ENCODE results near the gene CCDC88B.

Gene CCDC88B

DNA sequence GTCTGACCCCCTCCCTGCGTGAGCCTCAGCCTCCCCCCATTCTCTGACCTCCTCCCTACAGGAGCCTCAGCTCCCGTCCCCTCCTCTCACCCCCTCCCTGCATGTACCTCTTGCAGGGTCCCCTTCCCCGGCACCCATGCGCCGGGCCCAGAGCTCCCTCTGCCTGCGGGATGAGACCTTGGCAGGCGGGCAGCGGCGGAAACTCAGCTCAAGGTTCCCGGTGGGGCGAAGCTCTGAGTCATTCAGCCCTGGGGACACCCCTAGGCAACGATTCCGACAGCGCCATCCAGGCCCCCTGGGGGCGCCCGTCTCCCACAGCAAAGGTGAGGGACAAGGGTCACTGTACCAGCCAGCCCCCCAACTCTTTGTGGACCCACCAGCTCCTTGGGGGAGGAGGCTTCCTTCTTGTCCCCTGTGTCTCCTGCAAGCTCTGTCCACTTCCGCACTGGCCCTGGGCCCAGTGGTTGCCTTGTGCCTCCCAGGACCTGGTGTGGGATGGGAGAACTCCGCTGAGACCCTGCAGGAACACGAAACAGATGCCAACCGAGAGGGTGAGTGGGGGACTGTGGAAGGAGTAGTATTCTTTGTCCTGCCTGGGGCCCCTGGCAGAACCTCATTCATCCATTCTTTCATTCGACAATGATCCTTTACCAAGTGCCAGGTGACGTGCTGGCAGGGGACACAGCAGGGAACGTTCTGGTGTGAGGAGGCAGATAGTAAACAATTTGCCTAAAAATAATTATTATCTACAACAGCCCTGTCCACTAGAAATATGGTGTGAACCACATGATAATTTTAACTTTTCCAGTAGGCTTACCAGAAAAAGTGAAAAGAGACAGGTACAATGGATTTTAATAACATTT lies 15.3 kb downstream of the CCDC88B start (continued):
- TF ChIP-seq ZNF175 (tag by site-specific recombination; IDR thresholded peaks at IDR 0.05): no peak
- TF ChIP-seq, protein P1, sequence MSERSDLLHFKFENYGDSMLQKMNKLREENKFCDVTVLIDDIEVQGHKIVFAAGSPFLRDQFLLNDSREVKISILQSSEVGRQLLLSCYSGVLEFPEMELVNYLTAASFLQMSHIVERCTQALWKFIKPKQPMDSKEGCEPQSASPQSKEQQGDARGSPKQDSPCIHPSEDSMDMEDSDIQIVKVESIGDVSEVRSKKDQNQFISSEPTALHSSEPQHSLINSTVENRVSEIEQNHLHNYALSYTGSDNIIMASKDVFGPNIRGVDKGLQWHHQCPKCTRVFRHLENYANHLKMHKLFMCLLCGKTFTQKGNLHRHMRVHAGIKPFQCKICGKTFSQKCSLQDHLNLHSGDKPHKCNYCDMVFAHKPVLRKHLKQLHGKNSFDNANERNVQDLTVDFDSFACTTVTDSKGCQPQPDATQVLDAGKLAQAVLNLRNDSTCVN (tag by site-specific recombination; optimal IDR thresholded peaks at IDR 0.05): no peak
- TF ChIP-seq HOXC10 (CRISPR knock-in tag; IDR thresholded peaks at IDR 0.05): no peak
- no peak for TF ChIP-seq BCL11A (tag by site-specific recombination; IDR thresholded peaks at IDR 0.05; ENCODE audit: low read depth)
- TF ChIP-seq ZNF324 (tag by site-specific recombination; IDR thresholded peaks at IDR 0.05): no peak
- TF ChIP-seq ZNF785 (tag by site-specific recombination; IDR thresholded peaks at IDR 0.05): no peak
- TF ChIP-seq, protein P2, sequence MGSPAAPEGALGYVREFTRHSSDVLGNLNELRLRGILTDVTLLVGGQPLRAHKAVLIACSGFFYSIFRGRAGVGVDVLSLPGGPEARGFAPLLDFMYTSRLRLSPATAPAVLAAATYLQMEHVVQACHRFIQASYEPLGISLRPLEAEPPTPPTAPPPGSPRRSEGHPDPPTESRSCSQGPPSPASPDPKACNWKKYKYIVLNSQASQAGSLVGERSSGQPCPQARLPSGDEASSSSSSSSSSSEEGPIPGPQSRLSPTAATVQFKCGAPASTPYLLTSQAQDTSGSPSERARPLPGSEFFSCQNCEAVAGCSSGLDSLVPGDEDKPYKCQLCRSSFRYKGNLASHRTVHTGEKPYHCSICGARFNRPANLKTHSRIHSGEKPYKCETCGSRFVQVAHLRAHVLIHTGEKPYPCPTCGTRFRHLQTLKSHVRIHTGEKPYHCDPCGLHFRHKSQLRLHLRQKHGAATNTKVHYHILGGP (tag by site-specific recombination; IDR thresholded peaks at IDR 0.05): no peak
- TF ChIP-seq ZNF366 (tag by site-specific recombination; conservative IDR thresholded peaks at IDR 0.05): no peak
- TF ChIP-seq KLF8 (tag by site-specific recombination; IDR thresholded peaks at IDR 0.05): 0 out of 2 replicates have a peak, but pooled peaks have one; percentile 17
- TF ChIP-seq ZNF394 (tag by site-specific recombination; IDR thresholded peaks at IDR 0.05; ENCODE audit: borderline replicate concordance): no peak; the same call in 1 of the 2 replicates
- TF ChIP-seq ZNF202 (tag by site-specific recombination; IDR thresholded peaks at IDR 0.05; ENCODE audit: borderline replicate concordance): no peak
- no peak for TF ChIP-seq ZNF596 (tag by site-specific recombination; IDR thresholded peaks at IDR 0.05)
- TF ChIP-seq, protein P3, sequence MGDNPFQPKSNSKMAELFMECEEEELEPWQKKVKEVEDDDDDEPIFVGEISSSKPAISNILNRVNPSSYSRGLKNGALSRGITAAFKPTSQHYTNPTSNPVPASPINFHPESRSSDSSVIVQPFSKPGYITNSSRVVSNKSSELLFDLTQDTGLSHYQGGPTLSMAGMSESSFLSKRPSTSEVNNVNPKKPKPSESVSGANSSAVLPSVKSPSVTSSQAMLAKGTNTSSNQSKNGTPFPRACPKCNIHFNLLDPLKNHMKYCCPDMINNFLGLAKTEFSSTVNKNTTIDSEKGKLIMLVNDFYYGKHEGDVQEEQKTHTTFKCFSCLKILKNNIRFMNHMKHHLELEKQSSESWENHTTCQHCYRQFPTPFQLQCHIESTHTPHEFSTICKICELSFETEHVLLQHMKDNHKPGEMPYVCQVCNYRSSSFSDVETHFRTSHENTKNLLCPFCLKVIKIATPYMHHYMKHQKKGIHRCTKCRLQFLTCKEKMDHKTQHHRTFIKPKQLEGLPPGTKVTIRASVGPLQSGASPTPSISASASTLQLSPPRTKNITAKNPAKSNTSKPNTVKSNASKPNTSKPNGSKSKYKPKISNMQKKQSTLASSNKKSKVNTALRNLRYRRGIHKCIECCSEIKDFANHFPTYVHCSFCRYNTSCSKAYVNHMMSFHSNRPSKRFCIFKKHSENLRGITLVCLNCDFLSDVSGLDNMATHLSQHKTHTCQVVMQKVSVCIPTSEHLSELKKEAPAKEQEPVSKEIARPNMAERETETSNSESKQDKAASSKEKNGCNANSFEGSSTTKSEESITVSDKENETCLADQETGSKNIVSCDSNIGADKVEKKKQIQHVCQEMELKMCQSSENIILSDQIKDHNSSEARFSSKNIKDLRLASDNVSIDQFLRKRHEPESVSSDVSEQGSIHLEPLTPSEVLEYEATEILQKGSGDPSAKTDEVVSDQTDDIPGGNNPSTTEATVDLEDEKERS (tag by site-specific recombination; IDR thresholded peaks at IDR 0.05): no peak
- no peak for TF ChIP-seq ZNF140 (tag by site-specific recombination; IDR thresholded peaks at IDR 0.05)
- no peak; the same call in 1 of the 2 replicates for TF ChIP-seq ZNF660 (tag by site-specific recombination; IDR thresholded peaks at IDR 0.05)
- TF ChIP-seq MZF1 (tag by site-specific recombination; IDR thresholded peaks at IDR 0.05; ENCODE audit: borderline replicate concordance): no peak
- no peak for TF ChIP-seq TCF7L2 (IDR thresholded peaks at IDR 0.05; ENCODE audit: borderline replicate concordance, low read depth, low read length)
- TF ChIP-seq ZNF23 (tag by site-specific recombination; IDR thresholded peaks at IDR 0.05; ENCODE audit: borderline replicate concordance): no peak
- no peak for TF ChIP-seq ZNF416 (tag by site-specific recombination; IDR thresholded peaks at IDR 0.05)
- TF ChIP-seq ZNF423 (tag by site-specific recombination; IDR thresholded peaks at IDR 0.05): peak; percentile 90
- 0 out of 2 replicates have a peak, but pooled peaks have one; percentile 13 for TF ChIP-seq ZNF335 (tag by site-specific recombination; conservative IDR thresholded peaks at IDR 0.05)
- TF ChIP-seq ZNF626 (tag by site-specific recombination; IDR thresholded peaks at IDR 0.05): no peak
- TF ChIP-seq ZNF501 (tag by site-specific recombination; IDR thresholded peaks at IDR 0.05): 0 out of 2 replicates have a peak, but pooled peaks have one; percentile 25
- TF ChIP-seq ZEB2 (tag by site-specific recombination; IDR thresholded peaks at IDR 0.05): peak; percentile 85
- TF ChIP-seq SCRT1 (tag by site-specific recombination; IDR thresholded peaks at IDR 0.05; ENCODE audit: borderline replicate concordance): no peak
- TF ChIP-seq KLF7 (tag by site-specific recombination; IDR thresholded peaks at IDR 0.05; ENCODE audit: borderline replicate concordance): no peak
- TF ChIP-seq ZNF391 (tag by site-specific recombination; IDR thresholded peaks at IDR 0.05; ENCODE audit: borderline replicate concordance, low read depth): no peak
- no peak for TF ChIP-seq ZFP41 (tag by site-specific recombination; IDR thresholded peaks at IDR 0.05; ENCODE audit: borderline replicate concordance)
- peak; percentile 83 for TF ChIP-seq ZIC2 (tag by site-specific recombination; IDR thresholded peaks at IDR 0.05)
- TF ChIP-seq ZNF514 (tag by site-specific recombination; IDR thresholded peaks at IDR 0.05): no peak
- no peak for TF ChIP-seq ZNF302 (tag by site-specific recombination; IDR thresholded peaks at IDR 0.05; ENCODE audit: low read depth)
- TF ChIP-seq, protein P4, sequence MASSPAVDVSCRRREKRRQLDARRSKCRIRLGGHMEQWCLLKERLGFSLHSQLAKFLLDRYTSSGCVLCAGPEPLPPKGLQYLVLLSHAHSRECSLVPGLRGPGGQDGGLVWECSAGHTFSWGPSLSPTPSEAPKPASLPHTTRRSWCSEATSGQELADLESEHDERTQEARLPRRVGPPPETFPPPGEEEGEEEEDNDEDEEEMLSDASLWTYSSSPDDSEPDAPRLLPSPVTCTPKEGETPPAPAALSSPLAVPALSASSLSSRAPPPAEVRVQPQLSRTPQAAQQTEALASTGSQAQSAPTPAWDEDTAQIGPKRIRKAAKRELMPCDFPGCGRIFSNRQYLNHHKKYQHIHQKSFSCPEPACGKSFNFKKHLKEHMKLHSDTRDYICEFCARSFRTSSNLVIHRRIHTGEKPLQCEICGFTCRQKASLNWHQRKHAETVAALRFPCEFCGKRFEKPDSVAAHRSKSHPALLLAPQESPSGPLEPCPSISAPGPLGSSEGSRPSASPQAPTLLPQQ (tag by site-specific recombination; IDR thresholded peaks at IDR 0.05): peak; percentile 47; the same call in 1 of the 2 replicates
- no peak for TF ChIP-seq ZBTB1 (tag by site-specific recombination; IDR thresholded peaks at IDR 0.05)
